Liver (tissue), 9 donors: ENCODE data around the gene SLC8A3. TPM values are rescaled to one million over a fixed set of nuclear protein-coding genes. Genes with fewer than 3 reads are reported as not detected.

Experiments used
- DNase-seq: peaks from one replicate; pipeline ENCODE4 v3.0.0-alpha.2; 2017; ENCODE audit warnings: low spot score
- H3K27ac ChIP-seq, 2 donors: one replicate each; pipeline ENCODE4 v1.7.0; 2013; ENCODE audit warnings: inconsistent platforms in 2 of 2, low read length in 2 of 2, control low read depth in 1 of 2, low read depth in 1 of 2, mild to moderate bottlenecking in 1 of 2
- H3K27me3 ChIP-seq, 4 donors: one replicate each; pipeline versions ENCODE4 v1.6.1 to v1.7.0; 2013; ENCODE audit warnings: low read length in 3 of 4, inconsistent platforms in 1 of 4, mild to moderate bottlenecking in 1 of 4, moderate library complexity in 1 of 4; ENCODE audit not compliant: control insufficient read depth in 4 of 4, insufficient read depth in 4 of 4
- H3K36me3 ChIP-seq, 4 donors: one replicate each; pipeline versions ENCODE4 v1.6.1 to v1.7.0; 2013; ENCODE audit warnings: low read length in 3 of 4, mild to moderate bottlenecking in 3 of 4, low read depth in 1 of 4, moderate library complexity in 1 of 4; ENCODE audit not compliant: control insufficient read depth in 4 of 4, insufficient read depth in 3 of 4
- H3K4me1 ChIP-seq, 4 donors: one replicate each; pipeline versions ENCODE4 v1.6.1 to v1.7.0; 2013; ENCODE audit warnings: low read length in 3 of 4, mild to moderate bottlenecking in 3 of 4, moderate library complexity in 1 of 4; ENCODE audit not compliant: control insufficient read depth in 4 of 4, insufficient read depth in 4 of 4
- H3K4me3 ChIP-seq, 3 donors: one replicate each; pipeline versions ENCODE4 v1.6.1 to v1.7.0; 2013; ENCODE audit warnings: low read length in 3 of 3, control low read depth in 1 of 3, low read depth in 1 of 3, mild to moderate bottlenecking in 1 of 3
- H3K9ac ChIP-seq, 2 donors: one replicate each; pipeline ENCODE4 v1.7.0; 2013; ENCODE audit warnings: low read length in 2 of 2, mild to moderate bottlenecking in 2 of 2, moderate library complexity in 2 of 2, control low read depth in 1 of 2, low read depth in 1 of 2
- H3K9me3 ChIP-seq, 4 donors: one replicate each; pipeline versions ENCODE4 v1.6.1 to v1.7.0; 2013; ENCODE audit warnings: low read length in 3 of 4; ENCODE audit not compliant: control insufficient read depth in 4 of 4
- CTCF ChIP-seq: fragments of 150-350 bp; IDR thresholded peaks from 2 replicates; pipeline ENCODE4 v1.5.1; 2017; ENCODE audit warnings: improper control_type of control experiment, low read depth, low read length; ENCODE audit not compliant: missing input control
- EGR1 ChIP-seq, 2 donors: IDR thresholded peaks; 2 replicates each; pipeline ENCODE4 v1.6.1; 2016 to 2018; ENCODE audit warnings: antibody characterized with exemption in 2 of 2, low read depth in 2 of 2
- FOXA1 ChIP-seq: IDR thresholded peaks from 2 replicates; pipeline ENCODE4 v1.6.1; 2016; ENCODE audit warnings: antibody characterized with exemption
- GABPA ChIP-seq, 2 donors: IDR thresholded peaks in 1 of 2; conservative IDR thresholded peaks in 1 of 2; 2 replicates each; pipeline ENCODE4 v1.6.1; 2016; ENCODE audit warnings: antibody characterized with exemption in 2 of 2, mild to moderate bottlenecking in 1 of 2, moderate library complexity in 1 of 2
- HNF4A ChIP-seq, 2 donors: conservative IDR thresholded peaks; 2 replicates each; pipeline ENCODE4 v1.6.1; 2016; ENCODE audit warnings: antibody characterized with exemption in 2 of 2, mild to moderate bottlenecking in 2 of 2
- HNF4G ChIP-seq: IDR thresholded peaks from 2 replicates; pipeline ENCODE4 v1.6.1; 2016; ENCODE audit warnings: antibody characterized with exemption
- JUND ChIP-seq, 2 donors: IDR thresholded peaks; 2 replicates each; pipeline ENCODE4 v1.6.1; 2016; ENCODE audit warnings: antibody characterized with exemption in 2 of 2
- MAX ChIP-seq: IDR thresholded peaks from 2 replicates; pipeline ENCODE4 v1.6.1; 2016; ENCODE audit warnings: antibody characterized with exemption
- RAD21 ChIP-seq, 2 donors: IDR thresholded peaks; 2 replicates each; pipeline ENCODE4 v1.6.1; 2016; ENCODE audit warnings: antibody characterized with exemption in 2 of 2, mild to moderate bottlenecking in 2 of 2
- REST ChIP-seq: IDR thresholded peaks from 2 replicates; pipeline ENCODE4 v1.6.1; 2016; ENCODE audit warnings: antibody characterized with exemption, mild to moderate bottlenecking
- RXRA ChIP-seq, 2 donors: IDR thresholded peaks; 2 replicates each; pipeline ENCODE4 v1.6.1; 2017 to 2018; ENCODE audit warnings: antibody characterized with exemption in 2 of 2, mild to moderate bottlenecking in 1 of 2
- SP1 ChIP-seq: IDR thresholded peaks from 2 replicates; pipeline ENCODE4 v1.6.1; 2018; ENCODE audit warnings: antibody characterized with exemption, mild to moderate bottlenecking
- TAF1 ChIP-seq: conservative IDR thresholded peaks from 2 replicates; pipeline ENCODE4 v1.6.1; 2016; ENCODE audit warnings: antibody characterized with exemption, mild to moderate bottlenecking
- YY1 ChIP-seq: IDR thresholded peaks from 2 replicates; pipeline ENCODE4 v1.6.1; 2016; ENCODE audit warnings: antibody characterized with exemption, mild to moderate bottlenecking
- ZBTB33 ChIP-seq: IDR thresholded peaks from 2 replicates; pipeline ENCODE4 v1.6.1; 2016; ENCODE audit warnings: antibody characterized with exemption
- WGBS: extraction: QIAGEN DNeasy Blood & Tissue Kit; methylation state at CpG from one replicate; pipeline ENCODE4 v1.1.7; 2013; 5-methylcytosine and 5-hydroxymethylcytosine counted together
- polyA plus RNA-seq, 2 donors: library from polyadenylated mRNA; stranded (reverse) in 1 of 2; unstranded in 1 of 2; fragments of 200-250 nt in 1 of 2; fragments of >200 nt in 1 of 2; fragmentation: Nextera tagmentation in 1 of 2; extraction: Ambion mirVana in 1 of 2; gene quantifications; one replicate each; pipeline versions ENCODE4 v1.2.1 to v1.2.3, GENCODE V29; 2013 to 2015
- total RNA-seq, 2 donors: library from RNA; depleted of rRNA; stranded (reverse); fragments of >200 nt; gene quantifications; one replicate each; pipeline ENCODE4 v1.2.3, GENCODE V29; 2014
- TF ChIP-seq, protein P1 (sequence below): IDR thresholded peaks from 2 replicates; pipeline ENCODE4 v1.6.1; 2016; ENCODE audit warnings: antibody characterized with exemption
- donor health status: healthy.
- donor health status: healthy.
- donor health status: healthy.
- donor health status: healthy.
- donor health status: healthy.

SLC8A3 gene
- total and polyA plus RNA-seq, 4 donors, result 0.05 to 0.56 (median 0.10) TPM; not detected in 1

GRCh38 chr14:70011708-70012107 lies 177.0 kb downstream of the SLC8A3 start:
- no peak overlapping the region for H3K27ac ChIP-seq
- H3K4me1 ChIP-seq, result no peaks in the 10 kb centered on the region
- 91% methylated on average over 7 of the region's 7 CpGs for WGBS
- no peaks in the 10 kb centered on the region for H3K27me3 ChIP-seq
- no peak overlapping the region for H3K9ac ChIP-seq
- no peak for DNase-seq
- H3K9me3 ChIP-seq, result no peaks in the 10 kb centered on the region
- TF ChIP-seq YY1, result no peak
- TF ChIP-seq HNF4A (conservative IDR thresholded peaks at IDR 0.05), result no peak
- TF ChIP-seq, protein P1, sequence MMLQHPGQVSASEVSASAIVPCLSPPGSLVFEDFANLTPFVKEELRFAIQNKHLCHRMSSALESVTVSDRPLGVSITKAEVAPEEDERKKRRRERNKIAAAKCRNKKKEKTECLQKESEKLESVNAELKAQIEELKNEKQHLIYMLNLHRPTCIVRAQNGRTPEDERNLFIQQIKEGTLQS, result no peak
- no peak for TF ChIP-seq ZBTB33
- TF ChIP-seq GABPA (IDR thresholded peaks at IDR 0.05 in 1 of 2, conservative IDR thresholded peaks at IDR 0.05 in 1 of 2), result no peak
- no peak for TF ChIP-seq RAD21 (IDR thresholded peaks at IDR 0.05)
- TF ChIP-seq TAF1, result no peak
- TF ChIP-seq EGR1 (IDR thresholded peaks at IDR 0.05; ENCODE audit: low read depth in 2 of 2), result no peak
- no peak for TF ChIP-seq HNF4G
- no peak for TF ChIP-seq SP1
- TF ChIP-seq JUND (IDR thresholded peaks at IDR 0.05), result no peak
- TF ChIP-seq RXRA (IDR thresholded peaks at IDR 0.05), result no peak
- TF ChIP-seq FOXA1, result no peak
- H3K36me3 ChIP-seq, result peaks cover 0 to 49% (median 20%) of the 10 kb centered on the region in 4 donors
- no peak overlapping the region for H3K4me3 ChIP-seq

DNA sequence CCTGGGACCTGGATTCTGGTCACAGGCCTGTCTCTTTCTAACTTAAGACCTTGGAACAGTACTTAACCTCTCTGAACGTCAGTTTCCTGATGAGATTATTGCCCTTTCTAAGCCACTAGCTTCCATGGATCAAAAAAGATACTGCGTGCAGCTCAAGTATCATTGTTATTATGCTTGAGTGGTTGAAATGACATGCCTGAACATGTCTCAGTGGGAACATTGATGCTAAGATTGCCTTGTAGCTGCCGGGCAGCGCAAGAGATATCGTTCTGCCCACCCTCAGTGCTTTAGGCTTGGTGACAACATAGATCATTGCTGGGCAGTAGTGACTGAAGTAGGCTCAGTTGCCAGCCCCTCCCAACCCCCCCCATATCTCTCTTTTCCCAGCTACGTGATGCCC lies 177.7 kb downstream of the SLC8A3 start:
- Histone ChIP-seq H3K9ac (no peak overlapping the region), H3K27ac (no peak overlapping the region), H3K27me3 (no peaks in the 10 kb centered on the region), H3K9me3 (no peaks in the 10 kb centered on the region), H3K36me3 (peaks cover 0 to 49% (median 18%) of the 10 kb centered on the region in 4 donors), H3K4me1 (peaks cover 0 to under 1% (median under 1%) of the 10 kb centered on the region in 4 donors), H3K4me3 (no peak overlapping the region)
- DNase-seq, result no peak
- TF ChIP-seq JUND (IDR thresholded peaks at IDR 0.05) (no peak), ZBTB33 (no peak), RXRA (IDR thresholded peaks at IDR 0.05) (no peak), CTCF (no peak), HNF4G (no peak), TAF1 (no peak), REST (no peak), SP1 (no peak), MAX (no peak), FOXA1 (no peak)
- TF ChIP-seq, protein P1, result no peak
- 94% methylated on average over 6 of the region's 6 CpGs for WGBS
